SHP77 treated with DMSO at 0.1 percent for 48 hours (cell line): ENCODE measurements around the gene NAV2.
A peak's percentile ranks its signal among the peaks of the same experiment; 100 is the strongest.

Experiments
- DNase-seq: peaks from one replicate; lab custom pipeline; 2025; lab: John Stamatoyannopoulos, UW

Gene NAV2

DNA sequence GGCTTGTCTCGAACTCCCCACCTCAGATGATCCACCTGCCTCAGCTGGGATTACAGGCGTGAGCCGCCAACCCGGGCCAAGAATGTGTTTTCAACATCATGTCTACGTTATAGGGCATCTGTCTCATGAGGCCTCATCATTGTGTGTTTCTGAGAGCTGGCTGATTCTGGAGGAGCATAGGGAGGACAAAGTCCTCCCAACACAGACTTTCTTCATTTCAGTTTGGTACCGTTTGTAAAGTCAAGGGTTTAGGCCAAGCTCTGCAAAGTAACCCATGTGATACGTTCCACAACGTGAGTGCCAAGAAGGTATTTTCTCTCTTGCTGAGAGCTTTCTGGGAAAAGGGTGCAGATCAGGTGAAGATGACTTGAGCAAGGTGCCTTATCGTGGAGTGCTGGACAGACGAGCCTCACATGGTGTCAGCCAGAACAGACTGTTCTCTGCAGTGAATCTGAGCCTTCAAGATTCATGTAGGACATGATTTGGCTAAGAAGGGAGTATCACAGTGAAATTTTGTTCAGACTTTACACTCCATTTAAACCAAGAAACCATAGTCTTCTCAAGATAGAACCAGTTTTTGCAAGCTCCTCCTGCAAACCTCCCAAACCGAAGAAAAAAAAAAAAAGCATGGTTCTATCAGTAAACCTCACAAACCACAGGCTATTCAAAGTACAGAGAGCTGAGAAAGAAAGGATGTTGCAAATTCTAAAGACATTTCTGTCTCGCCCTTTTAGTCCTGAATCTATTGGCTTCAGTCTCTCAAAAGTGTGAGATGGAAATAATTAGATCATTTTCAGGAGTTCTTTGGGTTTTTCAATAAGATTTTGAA lies 376.0 kb downstream of the NAV2 start:
- no peak for DNase-seq

DNA sequence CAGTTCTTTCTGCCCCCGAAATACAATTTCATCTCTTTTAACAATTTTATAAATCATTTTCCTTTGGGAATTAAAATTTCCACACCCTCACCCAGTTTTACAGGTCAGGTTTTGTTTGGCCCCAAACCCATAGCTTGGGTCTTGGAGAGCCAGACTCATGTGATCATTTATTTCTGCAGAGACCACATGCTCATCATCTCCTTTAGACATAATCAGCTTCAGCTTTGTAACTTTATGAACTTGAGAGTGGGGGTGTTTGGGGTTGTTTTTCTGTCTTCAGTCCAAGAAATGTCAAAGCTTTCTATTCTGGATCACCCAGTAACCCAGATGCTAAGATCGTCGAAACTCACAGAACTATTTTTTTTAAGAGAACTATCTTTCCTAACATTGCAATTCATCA lies 376.7 kb downstream of the NAV2 start:
- DNase-seq: no peak

DNA sequence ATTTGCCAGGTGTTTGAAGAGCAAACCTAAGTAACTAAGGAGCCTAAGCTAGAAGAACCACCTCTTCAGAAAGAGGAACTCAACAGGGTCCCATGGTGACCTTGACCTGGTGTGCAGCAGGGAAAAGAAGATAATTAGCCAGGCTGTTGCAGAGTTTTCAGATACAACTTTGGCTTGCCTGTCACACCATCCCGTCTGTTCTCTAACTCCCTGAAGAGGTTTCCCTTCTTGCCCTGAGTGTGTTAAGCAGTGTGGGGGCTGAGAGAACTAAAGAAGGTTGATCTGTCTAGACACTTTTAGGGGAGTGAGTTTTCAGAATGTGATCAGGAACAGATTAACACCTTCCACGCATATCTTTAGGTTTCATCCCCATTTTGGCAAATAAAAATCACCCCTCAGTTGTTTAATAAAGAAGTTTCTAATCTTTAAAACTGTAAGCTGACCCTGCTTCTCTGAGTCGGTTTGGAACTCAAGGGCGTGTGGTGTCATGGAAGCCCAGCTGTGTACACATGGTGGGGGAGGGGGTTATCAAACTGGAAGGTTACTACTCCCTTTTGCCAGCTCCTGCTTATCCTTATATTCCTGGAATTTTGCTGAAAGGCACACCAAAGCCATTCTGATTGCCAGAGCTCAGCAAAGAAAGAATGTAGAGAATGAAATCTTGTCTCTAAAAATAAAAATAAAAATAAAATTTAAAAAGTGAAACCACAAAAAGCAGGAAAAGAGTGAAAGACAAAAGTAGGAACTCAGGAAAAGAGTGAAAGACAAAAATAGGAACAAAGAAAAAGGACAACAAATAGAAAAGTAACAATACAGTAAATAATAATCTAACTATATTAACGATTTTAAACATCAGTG lies 377.4 kb downstream of the NAV2 start:
- DNase-seq: peak; percentile 49

DNA sequence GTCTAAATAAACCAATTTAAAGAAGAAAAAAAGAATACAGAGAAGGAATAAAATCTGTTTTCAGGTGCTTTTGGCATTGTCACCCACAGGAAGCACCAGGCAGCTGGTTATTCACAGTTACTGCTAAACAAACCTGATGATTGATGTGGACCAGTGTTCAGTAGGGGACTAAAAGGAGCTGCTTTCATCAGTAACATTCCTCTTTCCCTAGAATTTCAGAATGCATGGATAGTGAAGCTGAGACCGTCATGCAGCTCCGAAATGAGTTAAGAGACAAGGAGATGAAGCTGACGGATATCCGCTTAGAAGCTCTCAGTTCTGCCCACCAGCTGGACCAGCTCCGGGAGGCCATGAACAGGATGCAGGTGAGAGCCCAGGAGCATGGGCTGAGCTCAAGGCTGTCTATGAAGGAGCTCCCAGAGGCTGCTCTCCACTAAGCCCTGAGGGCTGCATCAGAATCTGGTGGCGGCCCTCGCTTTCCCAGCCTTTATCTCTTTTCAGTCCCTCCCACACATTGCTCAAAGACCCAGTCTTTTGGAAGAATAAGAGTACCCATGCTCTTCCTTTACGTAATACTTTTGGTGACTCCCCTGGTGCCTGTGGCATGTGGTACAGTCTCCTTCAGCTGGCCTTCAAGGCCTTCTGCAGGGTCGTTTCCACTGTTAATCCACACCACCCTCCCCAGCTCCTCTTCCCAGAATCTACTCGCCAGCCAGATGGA lies 378.2 kb downstream of the NAV2 start:
- no peak for DNase-seq

DNA sequence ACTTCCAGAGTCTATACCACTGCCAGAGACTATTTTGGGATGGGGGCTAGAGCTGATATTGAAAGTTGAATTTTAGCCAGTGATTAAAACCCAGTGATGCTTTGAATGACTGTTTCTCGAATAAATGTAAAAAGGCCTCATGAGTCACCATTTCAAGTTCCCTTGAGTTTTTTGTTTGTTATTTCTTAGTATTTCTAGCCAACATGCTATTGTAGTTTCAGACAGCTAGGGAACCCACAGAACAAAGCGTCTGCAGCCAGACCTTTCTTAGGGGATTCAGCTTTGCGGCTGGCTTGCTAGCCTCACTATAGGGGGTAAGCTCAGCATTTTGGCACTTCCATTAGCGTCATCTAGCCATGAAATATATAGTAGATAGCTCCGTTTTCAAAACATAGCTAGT lies 381.1 kb downstream of the NAV2 start:
- DNase-seq: no peak

DNA sequence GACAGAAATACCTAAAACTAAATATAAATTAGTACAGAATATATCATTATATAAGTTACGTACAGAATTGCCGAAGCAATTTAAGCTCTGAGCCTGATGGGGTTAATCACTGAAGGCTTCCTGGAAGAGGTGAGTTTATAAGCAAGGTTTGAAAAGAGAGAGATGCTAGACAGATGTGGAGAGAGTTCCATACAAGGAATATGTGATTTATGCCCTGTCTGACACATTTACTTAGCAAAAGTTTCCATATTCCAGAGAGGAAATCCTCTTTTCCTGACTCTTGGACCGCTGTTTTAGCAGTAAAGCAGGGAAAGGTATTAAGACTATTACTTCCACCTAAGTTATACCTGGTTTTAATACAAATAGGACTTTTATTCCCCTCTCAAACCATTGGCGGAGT lies 382.6 kb downstream of the NAV2 start:
- DNase-seq: no peak

DNA sequence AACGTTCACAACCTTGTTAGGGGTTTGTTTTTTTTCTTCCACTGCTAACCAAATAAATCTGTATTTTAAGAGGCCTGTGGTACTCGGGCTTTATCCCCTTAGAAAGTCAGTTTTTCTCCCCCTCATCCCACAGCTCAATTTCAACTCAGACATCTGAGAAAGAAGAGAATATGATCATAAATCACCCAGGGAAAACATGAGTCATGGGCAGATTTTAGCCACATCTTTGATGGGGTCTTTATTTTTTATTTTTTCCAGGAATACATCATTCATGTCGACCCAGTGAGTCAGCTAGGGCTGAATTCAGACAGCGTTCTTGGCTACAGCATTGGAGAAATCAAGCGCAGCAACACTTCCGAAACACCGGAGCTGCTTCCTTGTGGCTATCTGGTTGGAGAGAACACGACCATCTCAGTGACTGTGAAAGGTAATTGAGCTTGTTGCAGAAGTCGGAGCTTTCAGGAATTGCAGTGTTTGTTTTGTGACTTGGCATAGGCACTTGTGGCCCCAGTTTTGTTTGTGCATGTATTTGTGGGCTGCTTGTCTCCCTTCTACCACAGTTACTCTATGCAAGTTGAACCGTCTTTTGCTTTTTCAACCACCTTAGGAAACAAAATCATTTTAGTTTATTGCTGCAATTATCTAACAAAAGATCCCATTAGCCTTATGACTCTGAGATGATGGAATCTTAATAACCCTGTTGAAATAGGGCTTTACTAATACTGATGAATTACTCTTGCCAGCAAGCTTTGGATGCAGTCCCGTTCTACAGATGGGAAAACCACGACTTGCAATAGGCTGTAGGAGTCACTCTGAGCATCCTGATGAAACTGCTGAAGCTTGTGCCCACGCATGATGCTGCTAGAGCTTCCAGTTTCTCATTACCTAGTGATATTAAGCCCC lies 384.9 kb downstream of the NAV2 start:
- no peak for DNase-seq

DNA sequence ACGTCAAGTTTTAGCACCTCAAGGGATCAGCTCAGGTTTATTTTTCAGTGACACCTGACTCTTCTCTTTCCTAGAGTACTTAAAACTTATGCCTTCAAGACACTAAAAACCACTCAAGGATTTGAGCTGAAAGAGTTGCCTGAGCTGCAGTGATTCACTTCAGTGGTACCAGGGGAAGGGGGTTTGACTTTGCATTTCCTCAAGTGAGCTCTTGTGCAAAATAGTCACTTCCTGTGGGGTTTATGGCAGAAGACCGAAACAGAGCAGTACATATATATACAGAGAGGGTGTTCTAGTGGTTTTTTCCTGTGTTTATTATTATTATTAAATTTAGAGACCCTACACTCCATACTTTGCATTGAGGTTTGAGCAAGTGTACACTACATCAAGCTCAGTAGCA lies 386.9 kb downstream of the NAV2 start:
- no peak for DNase-seq

DNA sequence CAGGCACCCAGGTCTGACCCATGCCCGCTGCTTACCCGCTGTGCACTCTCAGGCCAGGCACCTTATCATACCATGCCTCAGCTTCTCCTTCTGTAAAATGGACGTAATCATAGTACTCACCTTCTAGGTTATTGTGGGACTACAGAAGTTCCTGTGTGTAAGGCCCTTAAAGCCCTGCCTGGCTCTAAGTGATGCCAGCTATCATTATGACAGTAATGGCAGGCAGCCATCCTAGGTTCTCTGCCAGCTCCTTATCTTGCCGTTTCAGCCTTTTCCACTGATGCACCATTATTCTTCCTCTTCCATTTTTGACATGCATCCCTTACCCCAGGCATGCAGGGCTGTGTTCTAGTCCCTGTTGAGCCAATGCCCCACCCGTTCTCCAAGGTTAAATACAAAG lies 389.8 kb downstream of the NAV2 start:
- DNase-seq: no peak

DNA sequence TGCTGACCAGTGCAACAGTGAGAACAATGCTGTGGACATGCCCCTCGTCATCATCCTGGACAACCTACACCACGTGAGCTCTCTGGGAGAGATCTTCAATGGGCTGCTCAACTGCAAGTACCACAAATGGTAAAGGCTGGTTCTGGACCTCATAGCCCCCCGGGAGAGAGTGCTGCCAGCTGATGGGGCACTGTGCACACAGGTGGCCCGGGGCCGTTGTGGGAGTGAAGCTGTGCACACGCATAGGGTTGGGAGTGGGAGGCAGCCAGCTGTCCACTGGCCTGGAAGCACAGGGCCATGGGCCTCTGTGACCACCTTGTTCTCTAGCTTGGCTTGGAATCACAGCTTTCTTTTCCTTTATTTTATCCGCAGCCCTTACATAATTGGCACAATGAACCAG lies 390.6 kb downstream of the NAV2 start:
- DNase-seq: no peak

DNA sequence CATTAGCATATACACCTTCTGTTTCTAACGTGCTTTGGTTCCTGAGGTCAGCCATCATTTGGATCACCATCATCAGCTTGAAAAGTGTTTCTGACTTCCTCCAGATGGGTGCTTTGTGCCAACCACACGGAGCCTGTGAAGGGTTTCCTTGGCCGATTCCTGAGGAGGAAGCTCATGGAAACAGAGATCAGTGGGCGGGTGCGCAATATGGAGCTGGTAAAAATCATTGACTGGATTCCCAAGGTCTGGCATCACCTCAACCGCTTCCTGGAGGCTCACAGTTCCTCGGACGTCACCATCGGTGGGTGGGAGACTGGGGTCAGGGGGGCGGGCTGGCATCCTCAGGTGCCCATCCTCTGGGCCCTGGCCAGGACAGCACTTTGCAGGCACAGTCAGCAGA lies 392.8 kb downstream of the NAV2 start:
- DNase-seq: no peak

DNA sequence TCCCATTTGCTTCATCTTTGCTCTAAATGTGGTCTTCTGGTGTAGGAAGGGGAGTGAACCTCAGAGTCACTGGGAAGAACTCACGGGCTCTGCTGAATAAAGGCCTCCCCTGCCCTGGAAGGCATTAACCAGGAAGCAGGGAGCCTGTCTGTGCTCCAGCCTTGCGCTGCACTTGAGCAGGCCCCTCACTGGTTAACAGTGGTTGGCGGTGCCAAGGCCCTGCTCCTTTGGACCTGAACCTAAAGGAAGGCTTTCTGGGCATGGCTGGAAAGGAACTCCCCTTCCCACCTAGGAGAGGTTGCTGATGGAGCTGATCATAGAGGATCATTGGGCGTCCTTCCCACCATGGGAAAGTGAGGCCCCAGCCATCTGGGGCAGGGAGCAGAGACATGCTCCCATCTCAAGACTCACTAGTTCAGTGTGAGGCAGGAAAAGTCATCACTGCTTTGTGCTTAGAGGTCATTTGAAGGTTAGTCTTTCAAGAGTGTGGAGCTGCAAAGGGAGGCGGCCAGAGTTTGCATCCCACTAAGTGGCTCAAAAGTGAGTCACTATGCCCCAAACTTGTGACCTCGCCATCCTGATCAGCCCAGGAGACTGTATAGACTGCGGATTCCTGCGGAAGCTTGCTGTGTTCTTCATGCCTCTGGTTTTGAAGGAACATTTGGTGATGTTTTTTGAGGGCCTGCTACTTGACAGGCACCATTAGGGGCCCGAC lies 397.3 kb downstream of the NAV2 start:
- no peak for DNase-seq

DNA sequence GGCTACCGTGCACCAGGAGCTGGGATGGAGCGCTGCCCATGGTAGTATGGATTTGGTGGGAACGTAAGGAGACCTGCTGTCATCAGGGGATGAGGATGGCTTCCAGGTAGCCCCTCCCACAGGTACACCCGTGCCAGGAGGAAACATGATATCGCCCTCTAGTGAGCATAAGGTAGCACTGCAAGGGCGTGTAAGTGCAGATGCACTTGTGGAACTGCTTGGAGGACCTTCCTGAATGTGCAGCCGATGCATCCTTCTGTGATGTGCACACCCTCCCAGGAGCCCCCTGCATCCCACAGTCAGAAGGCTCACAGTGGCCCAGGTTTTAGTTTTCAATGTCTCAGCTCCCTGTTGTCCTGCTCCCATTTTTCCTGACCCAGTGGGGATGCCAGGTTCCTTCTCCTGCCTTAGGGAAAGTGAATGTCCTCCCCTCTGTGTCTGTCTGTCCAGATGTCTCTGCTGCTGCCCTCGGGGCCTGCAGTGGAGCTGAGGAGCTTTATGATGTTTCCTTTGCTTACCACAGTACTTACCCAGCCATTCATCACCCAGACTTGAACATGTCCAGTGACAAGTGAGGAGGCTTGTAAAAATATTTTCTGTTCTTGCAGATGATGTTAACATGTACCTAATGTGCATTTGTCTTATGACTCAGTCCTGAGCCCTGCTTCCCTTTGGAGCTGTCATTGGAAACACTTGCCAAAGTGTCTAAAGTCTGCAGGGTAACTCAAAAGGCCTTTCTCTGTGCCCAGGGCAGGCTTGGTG lies 398.5 kb downstream of the NAV2 start:
- DNase-seq: no peak

DNA sequence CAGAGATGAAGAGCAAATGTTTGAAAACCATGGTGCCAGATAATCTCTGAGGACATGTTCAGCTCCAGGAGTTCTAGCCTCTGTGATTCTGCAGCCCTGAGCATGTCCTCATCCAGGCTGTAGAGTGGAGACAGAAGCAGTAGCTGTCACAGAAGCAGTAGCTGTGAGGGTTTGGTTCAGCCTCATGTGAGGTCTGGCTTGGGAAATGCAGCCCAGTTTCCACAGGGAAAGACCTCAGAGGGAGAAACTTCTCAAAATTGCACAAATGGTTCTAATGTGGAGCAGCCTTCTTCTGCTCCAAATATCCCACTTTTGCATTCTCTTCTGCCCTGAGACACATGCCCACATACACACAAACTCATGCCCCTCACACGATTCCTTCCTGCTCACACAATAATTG lies 399.2 kb downstream of the NAV2 start:
- no peak for DNase-seq

DNA sequence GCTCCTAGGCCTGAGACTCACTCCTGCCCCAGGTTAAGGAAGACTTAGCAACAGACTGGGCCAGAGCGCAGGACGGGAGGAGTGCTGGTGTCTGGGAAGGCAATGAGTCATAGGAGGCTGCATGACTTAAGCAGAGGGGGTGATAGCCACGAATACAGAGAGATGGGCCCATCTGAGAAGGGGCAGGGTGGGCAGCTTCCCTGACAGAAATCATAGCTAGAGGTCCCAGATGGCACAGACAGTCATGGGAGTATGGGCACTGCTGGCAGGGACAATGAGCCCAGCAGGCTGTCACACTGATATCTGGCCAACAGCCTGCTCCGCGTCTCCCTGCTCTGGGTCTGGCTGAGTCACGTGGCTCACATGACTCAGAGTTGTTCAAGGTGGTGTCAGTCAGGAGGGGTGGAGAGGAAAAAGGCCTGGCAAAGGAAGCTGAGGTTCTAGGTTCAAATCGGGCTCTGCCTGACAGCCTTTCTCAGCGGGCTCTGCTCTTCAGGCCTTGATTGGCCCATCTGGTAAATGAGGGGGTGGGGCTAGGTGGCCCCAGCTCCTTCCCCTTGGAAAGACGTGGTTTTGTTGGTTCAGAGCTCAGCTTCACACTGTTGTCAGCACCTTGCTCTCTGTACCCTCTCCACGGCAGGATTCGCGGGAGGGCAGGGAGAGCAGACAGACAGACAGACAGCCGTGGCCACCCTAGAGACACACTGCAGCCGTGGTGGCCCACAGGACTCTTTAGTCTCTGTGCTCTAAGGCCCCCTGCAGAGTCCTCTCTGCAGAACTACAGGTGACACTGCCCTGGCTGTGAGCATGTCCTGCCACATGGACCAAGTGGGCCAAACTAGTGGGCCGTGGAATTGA lies 399.9 kb downstream of the NAV2 start:
- DNase-seq: no peak

DNA sequence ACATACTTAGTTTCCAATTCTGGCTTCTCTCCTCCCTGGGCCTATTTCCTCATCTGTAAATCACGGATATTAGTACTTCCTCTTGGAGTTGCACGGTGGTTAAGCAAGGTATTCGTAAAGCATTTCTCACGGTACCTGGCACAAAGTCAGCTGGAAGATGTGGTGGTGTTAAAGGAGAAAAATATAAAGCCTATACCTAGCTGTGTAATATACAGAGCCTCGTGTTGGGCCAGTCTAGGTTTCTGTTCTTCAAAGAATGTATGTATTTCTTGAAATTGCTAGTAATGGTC lies 400.5 kb downstream of the NAV2 start:
- no peak for DNase-seq

DNA sequence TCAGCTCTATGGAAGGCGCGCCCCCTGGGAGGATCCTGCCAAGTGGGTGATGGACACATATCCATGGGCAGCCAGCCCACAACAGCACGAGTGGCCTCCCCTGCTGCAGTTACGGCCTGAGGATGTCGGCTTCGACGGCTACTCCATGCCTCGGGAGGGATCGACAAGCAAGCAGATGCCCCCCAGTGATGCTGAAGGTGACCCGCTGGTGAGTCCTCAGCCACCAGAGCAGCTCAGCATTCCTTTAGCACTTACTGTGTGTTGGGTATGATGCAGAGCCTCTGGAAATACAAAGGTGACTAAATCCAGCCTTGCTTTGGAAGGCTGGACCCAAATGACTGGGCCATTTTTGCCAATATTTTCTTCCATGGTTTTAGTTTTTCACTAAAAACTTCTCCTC lies 402.0 kb downstream of the NAV2 start:
- no peak for DNase-seq

DNA sequence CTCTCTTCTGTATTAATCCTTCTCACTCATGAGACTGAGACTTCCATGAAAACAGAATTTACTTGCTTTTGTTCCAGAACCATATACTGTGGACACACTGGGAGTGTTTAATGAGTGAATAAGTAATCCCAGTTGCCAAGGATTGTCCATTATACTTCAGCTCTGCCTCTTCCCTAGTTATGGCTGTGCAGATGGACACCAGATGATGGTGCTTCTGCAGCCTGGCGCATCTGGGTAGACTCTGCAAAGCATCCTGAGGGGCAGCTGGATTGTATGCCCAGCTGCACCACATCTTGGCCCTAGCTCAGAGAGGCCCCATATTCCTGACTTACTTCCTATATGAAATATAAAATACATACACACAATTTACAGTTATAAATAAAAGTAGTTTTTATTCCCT lies 404.2 kb downstream of the NAV2 start:
- no peak for DNase-seq

DNA sequence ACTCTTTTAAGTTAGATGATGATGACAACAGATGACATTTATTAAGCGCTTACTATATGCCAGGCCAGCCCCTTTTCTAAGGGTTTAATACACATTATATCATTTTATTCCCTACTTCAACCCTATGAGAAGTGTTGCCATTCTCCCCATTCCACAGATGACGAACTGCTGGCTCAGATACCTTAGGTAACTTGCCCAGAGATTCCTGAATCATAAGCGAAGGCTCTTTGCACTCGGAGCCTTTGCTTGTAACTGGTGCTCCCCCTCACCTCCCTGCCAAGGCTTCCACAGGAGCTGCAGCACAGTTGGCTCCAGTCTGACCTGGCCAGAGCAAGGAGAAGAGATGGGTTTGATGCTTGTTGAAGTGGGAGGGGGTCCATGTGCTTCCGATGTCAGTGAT lies 404.7 kb downstream of the NAV2 start:
- no peak for DNase-seq

DNA sequence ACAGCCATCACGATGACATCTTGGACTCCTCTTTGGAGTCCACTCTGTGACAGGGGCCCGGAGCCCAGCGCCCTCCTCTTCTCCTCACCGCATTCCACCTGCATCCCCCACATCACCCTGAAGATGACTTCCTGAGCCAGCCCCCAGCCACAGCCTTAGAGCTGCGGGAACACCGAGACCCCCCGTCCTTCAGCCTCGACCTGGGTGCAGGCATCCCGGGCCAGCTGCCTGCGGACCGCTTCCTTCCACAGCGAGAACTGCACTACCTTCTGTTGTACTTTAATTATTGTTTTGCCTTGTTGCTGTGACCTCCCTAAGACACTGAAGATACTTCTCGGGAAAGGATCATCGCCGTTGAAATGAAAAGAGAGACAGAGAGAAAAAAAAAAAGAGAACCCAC lies 405.6 kb downstream of the NAV2 start:
- DNase-seq: no peak
